Dendritic cell treated with granulocyte-macrophage colony-stimulating factor and Interleukin-4, amounts not matched to agents 40 ng/mL and 50 ng/mL, for 4 days (primary cell): ENCODE results near the gene PJVK.
A peak's percentile ranks its signal among the peaks of the same experiment; 100 is the strongest.
"Not testable (repeated sequence)": the region's sequence is repeated elsewhere in the genome, so short reads cannot be mapped to it uniquely, and the experiment has no call there.

Source experiments
- H3K27ac Mint-ChIP-seq: one replicate; pipeline ENCODE4 v1.8.0; 2022; ENCODE audit warnings: mild to moderate bottlenecking, mixed read lengths
- H3K27me3 Mint-ChIP-seq: one replicate; pipeline ENCODE4 v1.8.0; 2022; ENCODE audit warnings: mild to moderate bottlenecking, mixed read lengths
- H3K36me3 Mint-ChIP-seq: one replicate; pipeline ENCODE4 v1.8.0; 2022; ENCODE audit warnings: low read depth, mixed read lengths
- H3K4me1 Mint-ChIP-seq: one replicate; pipeline ENCODE4 v1.8.0; 2022; ENCODE audit warnings: low read depth, mixed read lengths
- H3K4me3 Mint-ChIP-seq: one replicate; pipeline ENCODE4 v1.8.0; 2022; ENCODE audit warnings: mild to moderate bottlenecking, moderate library complexity, mixed read lengths
- H3K9me3 Mint-ChIP-seq: one replicate; pipeline ENCODE4 v1.8.0; 2022; ENCODE audit warnings: mixed read lengths
- intact Hi-C: fragments of 100-400 bp; cut with micrococcal nuclease; formaldehyde crosslinking; loops from one replicate; pipeline ENCODE4 v1.15.0; 2022

PJVK gene

GRCh38 chr2:178450774-178451525, at the start of gene PJVK, which contains the start of gene PRKRA:
Gene PJVK (plus strand): TSS chr2:178451378. CDS start chr2:178453410, 2,032 bp downstream.
Gene PRKRA (minus strand): TSS chr2:178451175. CDS start chr2:178451030, 145 bp downstream.
- Mint-ChIP-seq H3K4me3 (peak within 1 kb of the TSS; percentile 88), H3K4me1 (peaks cover 26% of the 10 kb centered on the region), H3K27me3 (peaks cover 3% of the 10 kb centered on the region), H3K27ac (peak within 1 kb of the TSS; percentile 98), H3K9me3 (no peaks in the 10 kb centered on the region), H3K36me3 (peaks cover 38% of the 10 kb centered on the region)
- intact Hi-C loops = loop anchor here (1.0 to 2.0 kb wide), 3 partner anchors 29 to 72 kb away; partner anchors contain the start of gene PLEKHA3

- Mint-ChIP-seq H3K36me3 (no peaks in the 10 kb centered on the region), H3K27me3 (no peaks in the 10 kb centered on the region), H3K9me3 (no peaks in the 10 kb centered on the region), H3K4me1 (no peaks in the 10 kb centered on the region), H3K27ac (no peak overlapping the region), H3K4me3 (no peak overlapping the region)
- intact Hi-C loops = no loop called here
These were observed 49.2 kb upstream of the PJVK start for GRCh38 chr2:178401994-178402437.

DNA sequence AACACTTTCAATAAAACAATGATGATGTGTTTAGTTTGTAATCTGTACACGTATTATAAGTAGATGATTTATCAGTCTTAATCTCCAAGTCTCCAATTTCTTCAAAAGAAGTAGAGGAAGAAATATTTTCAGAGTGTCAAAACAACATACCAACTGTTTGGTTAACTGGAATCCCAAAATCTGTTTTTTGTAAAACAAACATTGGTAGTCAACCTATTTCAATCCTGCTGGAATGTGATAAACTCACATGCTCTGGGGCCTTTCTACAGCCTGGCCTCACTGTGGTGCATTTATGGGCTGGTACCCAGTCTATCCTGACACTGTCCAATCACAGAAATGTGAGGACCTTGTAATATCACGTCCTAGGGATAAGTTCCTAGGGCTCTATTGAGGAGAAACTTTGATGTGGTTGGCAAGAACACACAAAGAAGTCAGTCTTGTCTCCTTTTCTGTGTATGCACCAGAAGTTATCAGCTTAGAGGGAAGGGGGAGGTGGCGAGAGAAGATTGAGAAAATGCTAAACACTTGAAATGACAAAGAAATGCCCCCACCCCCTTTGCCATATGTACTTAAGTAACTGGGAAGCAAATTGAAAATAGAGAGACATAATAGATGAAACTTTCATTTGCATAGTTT, 47.4 kb upstream of the PJVK start:
- no peaks in the 10 kb centered on the region for H3K4me1 Mint-ChIP-seq
- no peaks in the 10 kb centered on the region for H3K9me3 Mint-ChIP-seq
- intact Hi-C loops = no loop called here
- H3K27me3 Mint-ChIP-seq = no peaks in the 10 kb centered on the region
- no peak overlapping the region for H3K4me3 Mint-ChIP-seq
- H3K27ac Mint-ChIP-seq = no peak overlapping the region
- no peaks in the 10 kb centered on the region for H3K36me3 Mint-ChIP-seq

GRCh38 chr2:178404368-178404767, 46.8 kb upstream of the PJVK start:
- Mint-ChIP-seq H3K36me3 (no peaks in the 10 kb centered on the region), H3K4me3 (no peak overlapping the region), H3K27ac (no peak overlapping the region), H3K4me1 (no peaks in the 10 kb centered on the region), H3K9me3 (no peaks in the 10 kb centered on the region), H3K27me3 (no peaks in the 10 kb centered on the region)
- intact Hi-C loops = no loop called here

DNA sequence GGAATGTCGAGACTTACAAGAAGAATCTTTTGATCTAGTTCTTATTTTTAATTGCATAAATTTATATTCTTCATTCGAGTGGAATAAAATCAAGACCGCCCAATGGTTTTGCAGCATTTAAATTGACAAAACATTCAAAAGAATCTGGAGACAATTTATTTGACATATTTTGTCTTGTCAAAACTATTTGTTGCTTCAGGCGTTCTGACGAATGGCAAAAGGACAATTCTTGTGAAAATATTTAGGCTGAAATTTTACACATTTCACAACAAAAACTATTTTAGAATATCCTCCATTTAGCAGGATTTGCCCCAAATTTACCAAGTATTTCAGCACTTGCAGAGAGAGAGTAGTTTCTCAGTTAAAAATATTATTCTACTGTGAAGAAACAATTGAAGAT, 41.9 kb upstream of the PJVK start:
- peaks cover 10% of the 10 kb centered on the region for H3K4me1 Mint-ChIP-seq
- H3K36me3 Mint-ChIP-seq = peaks cover 8% of the 10 kb centered on the region
- H3K27me3 Mint-ChIP-seq = no peaks in the 10 kb centered on the region
- intact Hi-C loops = no loop called here
- H3K9me3 Mint-ChIP-seq = no peaks in the 10 kb centered on the region
- H3K4me3 Mint-ChIP-seq = no peak overlapping the region
- H3K27ac Mint-ChIP-seq = no peak overlapping the region

DNA sequence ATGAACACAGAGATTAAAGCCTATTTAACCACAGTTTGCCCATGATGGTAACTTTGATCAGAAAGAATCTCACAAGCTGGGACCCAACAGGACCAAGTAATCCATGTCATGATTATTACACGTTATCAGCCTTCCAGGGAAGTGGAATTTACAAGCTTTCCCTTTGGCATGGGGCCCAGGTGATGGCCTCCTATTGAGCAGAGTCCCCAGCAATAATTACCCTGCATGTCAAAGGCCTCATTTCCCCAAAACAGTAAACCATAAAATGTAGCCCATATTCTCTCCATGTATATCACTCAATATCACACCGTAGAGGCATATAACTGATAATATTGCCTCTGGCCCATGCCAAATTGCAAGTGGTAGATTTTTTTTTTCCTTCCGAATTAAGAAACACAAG, 39.1 kb upstream of the PJVK start:
- Mint-ChIP-seq H3K4me1 (peaks cover 31% of the 10 kb centered on the region), H3K36me3 (peaks cover 16% of the 10 kb centered on the region), H3K9me3 (no peaks in the 10 kb centered on the region), H3K4me3 (no peak overlapping the region), H3K27me3 (no peaks in the 10 kb centered on the region), H3K27ac (no peak overlapping the region)
- intact Hi-C loops = loop anchor here (2.0 to 10.0 kb wide), 2 partner anchors 67 to 127 kb away; partner anchors contain the start of gene FKBP7

DNA sequence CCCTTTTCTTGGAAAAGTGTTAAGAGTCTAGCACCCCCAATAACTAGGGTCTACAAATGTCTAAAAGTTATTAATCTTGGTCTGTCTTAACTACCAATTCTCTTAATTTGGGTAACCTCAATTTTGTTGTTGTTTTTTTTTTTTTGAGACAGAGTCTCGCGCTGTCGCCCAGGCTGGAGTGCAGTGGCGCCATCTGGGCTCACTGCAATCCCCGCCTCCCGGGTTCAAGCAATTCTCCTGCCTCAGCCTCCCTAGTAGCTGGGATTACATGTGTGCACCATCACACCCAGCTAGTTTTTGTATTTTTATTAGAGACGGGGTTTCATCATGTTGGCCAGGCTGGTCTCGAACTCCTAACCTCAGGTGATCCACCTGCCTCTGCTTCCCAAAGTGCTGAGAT, 38.7 kb upstream of the PJVK start:
- intact Hi-C loops = loop anchor here (2.0 to 10.0 kb wide), 2 partner anchors 66 to 128 kb away; partner anchors contain the start of gene FKBP7
- H3K9me3 Mint-ChIP-seq, H3K27me3 Mint-ChIP-seq, H3K4me3 Mint-ChIP-seq: not testable (repeated sequence)
- peaks cover 32% of the 10 kb centered on the region for H3K4me1 Mint-ChIP-seq
- peaks cover 16% of the 10 kb centered on the region for H3K36me3 Mint-ChIP-seq
- peak overlapping the region; percentile 100 for H3K27ac Mint-ChIP-seq

- Mint-ChIP-seq H3K9me3 (no peaks in the 10 kb centered on the region), H3K36me3 (peaks cover 16% of the 10 kb centered on the region), H3K4me1 (peaks cover 32% of the 10 kb centered on the region), H3K4me3 (peak overlapping the region; percentile 96), H3K27me3 (no peaks in the 10 kb centered on the region), H3K27ac (peak overlapping the region; percentile 100)
- intact Hi-C loops = loop anchor here (1.0 to 10.0 kb wide), 5 partner anchors 16 to 301 kb away; partner anchors contain the start of genes FKBP7 and RBM45
These were observed 37.5 kb upstream of the PJVK start for GRCh38 chr2:178413472-178414265.

DNA sequence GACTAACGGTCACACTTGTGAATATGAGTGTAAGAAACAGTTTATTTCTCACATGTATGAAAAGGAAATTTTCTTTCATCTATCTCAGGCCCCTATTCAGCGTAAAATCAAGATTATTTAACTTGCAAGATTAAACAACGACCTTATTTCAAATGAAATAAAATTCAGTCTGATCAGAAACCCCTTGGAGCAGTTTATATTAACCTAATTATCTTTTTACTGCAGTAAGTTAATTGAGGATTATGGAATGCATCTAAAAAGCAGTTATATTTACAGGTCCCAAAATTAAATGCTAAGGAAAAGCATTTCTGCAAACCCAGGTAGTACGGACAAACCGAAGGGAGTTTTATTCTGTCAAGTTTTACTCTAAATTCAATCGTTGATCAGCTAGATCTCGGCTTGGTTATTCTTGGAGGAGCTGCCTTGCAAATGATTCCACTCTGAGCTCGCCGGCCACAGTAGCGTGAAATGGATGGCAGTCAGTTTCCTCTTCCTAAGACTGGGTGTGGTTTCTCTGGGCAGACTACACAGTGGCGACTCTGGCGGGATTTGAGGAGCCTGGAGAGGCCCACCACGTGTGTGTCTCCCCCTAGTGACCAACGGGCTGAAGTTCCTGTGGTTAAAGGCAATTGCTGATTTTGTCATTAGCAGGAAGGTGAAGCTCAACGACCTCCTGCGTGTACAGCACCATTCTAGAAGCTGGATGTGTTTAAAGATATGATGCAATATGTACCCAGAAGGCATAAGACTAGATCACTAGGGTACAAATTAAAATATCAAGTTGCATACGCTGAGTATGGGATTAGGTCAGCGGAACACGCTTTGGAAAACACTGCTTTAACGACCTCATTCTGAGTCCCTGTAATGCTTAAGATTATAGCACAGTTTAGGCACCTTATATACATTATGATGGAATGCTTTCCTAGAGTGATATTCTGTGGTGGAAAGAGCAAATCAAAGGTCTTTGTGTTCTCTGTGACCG, 36.6 kb upstream of the PJVK start:
- H3K36me3 Mint-ChIP-seq = peaks cover 16% of the 10 kb centered on the region
- peaks cover 32% of the 10 kb centered on the region for H3K4me1 Mint-ChIP-seq
- no peaks in the 10 kb centered on the region for H3K27me3 Mint-ChIP-seq
- no peaks in the 10 kb centered on the region for H3K9me3 Mint-ChIP-seq
- peak overlapping the region; percentile 100 for H3K27ac Mint-ChIP-seq
- intact Hi-C loops = loop anchor here (1.0 to 10.0 kb wide), 4 partner anchors 17 to 302 kb away; partner anchors contain the start of gene RBM45
- peak overlapping the region; percentile 96 for H3K4me3 Mint-ChIP-seq

- intact Hi-C loops = loop anchor here (10.0 kb wide), 1 partner anchor 131 kb away; no protein-coding TSS in a partner anchor
- Mint-ChIP-seq H3K27ac (no peak overlapping the region), H3K9me3 (no peaks in the 10 kb centered on the region), H3K36me3 (peaks cover 24% of the 10 kb centered on the region), H3K27me3 (no peaks in the 10 kb centered on the region), H3K4me3 (no peak overlapping the region), H3K4me1 (peaks cover 40% of the 10 kb centered on the region)
These were observed 35.2 kb upstream of the PJVK start for GRCh38 chr2:178415979-178416378.

DNA sequence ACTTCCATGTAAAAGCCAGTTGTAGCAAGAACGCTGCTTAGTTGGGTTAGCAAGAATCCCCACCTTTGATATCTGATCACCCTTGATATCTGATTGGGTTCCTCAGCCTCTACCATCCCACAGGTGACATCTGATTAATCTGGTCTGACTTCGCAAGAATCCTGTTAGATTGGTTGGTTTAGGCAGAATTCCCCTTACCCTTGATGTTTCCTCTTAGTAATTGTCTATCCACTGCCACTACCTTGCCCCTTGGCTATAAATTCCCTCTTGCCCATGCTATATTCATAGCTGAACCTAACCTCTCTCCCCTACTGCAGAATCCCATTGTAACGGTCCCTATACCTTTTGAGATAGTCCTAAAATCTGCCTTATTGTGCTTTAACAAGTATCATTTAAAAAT, 33.3 kb upstream of the PJVK start:
- Mint-ChIP-seq H3K27me3 (no peaks in the 10 kb centered on the region), H3K27ac (no peak overlapping the region), H3K36me3 (peaks cover 24% of the 10 kb centered on the region), H3K9me3 (no peaks in the 10 kb centered on the region), H3K4me3 (no peak overlapping the region), H3K4me1 (peaks cover 38% of the 10 kb centered on the region)
- intact Hi-C loops = loop anchor here (10.0 kb wide), 1 partner anchor 133 kb away; no protein-coding TSS in a partner anchor

DNA sequence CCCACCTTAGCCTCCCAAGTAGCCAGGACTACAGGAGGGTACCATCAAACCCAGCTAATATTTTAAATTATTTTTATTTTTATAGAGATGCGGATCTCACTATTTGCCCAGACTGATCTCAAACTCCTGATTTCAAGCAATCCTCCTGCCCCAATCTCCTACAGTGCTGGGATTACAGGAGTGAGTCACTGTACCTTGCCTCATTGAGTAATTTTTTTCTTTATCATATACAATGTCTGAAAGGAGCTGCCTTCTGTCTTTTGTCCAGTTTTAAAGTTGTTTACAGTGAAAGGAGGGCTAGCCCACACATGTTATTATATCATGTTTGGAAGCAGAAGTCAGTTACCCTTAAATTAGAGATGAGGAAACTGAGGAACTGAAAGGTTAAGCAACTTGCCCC, 32.8 kb upstream of the PJVK start:
- H3K27me3 Mint-ChIP-seq = no peaks in the 10 kb centered on the region
- H3K9me3 Mint-ChIP-seq = no peaks in the 10 kb centered on the region
- H3K4me3 Mint-ChIP-seq = no peak overlapping the region
- intact Hi-C loops = loop anchor here (10.0 kb wide), 1 partner anchor 134 kb away; no protein-coding TSS in a partner anchor
- H3K36me3 Mint-ChIP-seq = peaks cover 21% of the 10 kb centered on the region
- H3K27ac Mint-ChIP-seq = no peak overlapping the region
- H3K4me1 Mint-ChIP-seq = peaks cover 33% of the 10 kb centered on the region
